Mammary epithelial cell (primary cell): ENCODE measurements around the gene GPX4.

Experiments used
- EZH2 ChIP-seq: IDR thresholded peaks from 2 replicates; pipeline ENCODE4 v1.6.1; 2012; ENCODE audit warnings: low read length, inconsistent platforms, borderline replicate concordance
- TF ChIP-seq, protein P1 (sequence below), 2 donors: IDR thresholded peaks in 1 of 2; conservative IDR thresholded peaks in 1 of 2; 2 replicates each; pipeline ENCODE4 v1.5.1; 2011 to 2012; ENCODE audit warnings: inconsistent platforms in 2 of 2, low read length in 2 of 2, mild to moderate bottlenecking in 2 of 2, control low read depth in 1 of 2, low read depth in 1 of 2; ENCODE audit not compliant: insufficient read depth in 1 of 2; ENCODE audit errors: extremely low read depth in 1 of 2

DNA sequence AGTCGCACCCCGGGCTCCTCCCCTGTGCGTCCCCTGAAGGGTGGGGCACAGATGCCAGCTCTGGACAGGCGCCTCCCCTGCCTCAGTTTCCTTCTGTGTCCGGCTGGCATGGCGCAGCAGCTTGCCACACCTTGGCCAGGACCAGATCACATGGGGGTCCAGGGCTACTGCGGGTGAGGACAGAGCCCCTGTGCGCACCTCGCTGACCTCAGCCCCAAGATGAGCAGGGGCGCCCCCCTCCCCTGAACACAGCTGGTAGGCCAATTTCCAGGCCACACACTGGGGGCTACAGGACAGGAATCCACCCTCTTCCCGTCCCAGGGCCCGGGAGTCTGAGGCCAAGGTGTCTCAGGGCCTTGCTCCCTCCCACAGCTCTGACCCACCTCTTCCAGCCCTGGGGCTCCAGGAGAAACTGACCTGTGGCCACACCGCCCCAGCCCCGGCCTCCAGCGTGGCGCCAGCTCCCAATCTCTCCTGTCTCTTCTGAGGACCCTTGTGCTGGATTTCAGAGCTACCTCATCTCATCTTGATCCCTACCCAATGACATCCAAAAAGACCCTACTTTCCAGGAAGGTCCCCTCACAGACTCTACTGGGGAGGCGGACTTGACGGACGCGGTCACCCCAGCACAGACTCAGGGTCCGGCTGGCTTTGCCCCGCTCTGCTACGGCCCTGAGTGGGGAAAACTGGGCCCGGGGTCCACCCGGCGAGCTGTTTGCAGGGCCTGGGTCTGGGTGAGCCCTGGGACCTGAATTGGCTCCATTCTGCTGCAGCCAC is 42.0 kb downstream of the GPX4 start:
- no peak for TF ChIP-seq EZH2
- TF ChIP-seq, protein P1, sequence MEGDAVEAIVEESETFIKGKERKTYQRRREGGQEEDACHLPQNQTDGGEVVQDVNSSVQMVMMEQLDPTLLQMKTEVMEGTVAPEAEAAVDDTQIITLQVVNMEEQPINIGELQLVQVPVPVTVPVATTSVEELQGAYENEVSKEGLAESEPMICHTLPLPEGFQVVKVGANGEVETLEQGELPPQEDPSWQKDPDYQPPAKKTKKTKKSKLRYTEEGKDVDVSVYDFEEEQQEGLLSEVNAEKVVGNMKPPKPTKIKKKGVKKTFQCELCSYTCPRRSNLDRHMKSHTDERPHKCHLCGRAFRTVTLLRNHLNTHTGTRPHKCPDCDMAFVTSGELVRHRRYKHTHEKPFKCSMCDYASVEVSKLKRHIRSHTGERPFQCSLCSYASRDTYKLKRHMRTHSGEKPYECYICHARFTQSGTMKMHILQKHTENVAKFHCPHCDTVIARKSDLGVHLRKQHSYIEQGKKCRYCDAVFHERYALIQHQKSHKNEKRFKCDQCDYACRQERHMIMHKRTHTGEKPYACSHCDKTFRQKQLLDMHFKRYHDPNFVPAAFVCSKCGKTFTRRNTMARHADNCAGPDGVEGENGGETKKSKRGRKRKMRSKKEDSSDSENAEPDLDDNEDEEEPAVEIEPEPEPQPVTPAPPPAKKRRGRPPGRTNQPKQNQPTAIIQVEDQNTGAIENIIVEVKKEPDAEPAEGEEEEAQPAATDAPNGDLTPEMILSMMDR (conservative IDR thresholded peaks at IDR 0.05 in 1 of 2, IDR thresholded peaks at IDR 0.05 in 1 of 2; ENCODE audit: extremely low read depth in 1 of 2, insufficient read depth in 1 of 2, low read depth in 1 of 2, low read length in 2 of 2): no peak
